H9 (cell line): ENCODE measurements around the gene AFF1. TPM values are rescaled to one million over a fixed set of nuclear protein-coding genes. Genes with fewer than 3 reads are reported as not detected.

Source experiments
- DNase-seq: peaks from one replicate; pipeline ENCODE4 v3.0.0-alpha.2; 2017
- H2AFZ ChIP-seq: one replicate; pipeline ENCODE4 v1.6.1; 2013; ENCODE audit warnings: mild to moderate bottlenecking, low read length, control low read depth, moderate library complexity
- H2AK5ac ChIP-seq: 2 replicates; pipeline ENCODE4 v1.6.1; 2013; ENCODE audit warnings: low read length, control low read depth, mixed read lengths; ENCODE audit not compliant: insufficient read length
- H2BK120ac ChIP-seq: one replicate; pipeline ENCODE4 v1.6.1; 2013; ENCODE audit warnings: low read depth, mild to moderate bottlenecking, low read length, control low read depth, inconsistent platforms; ENCODE audit not compliant: poor library complexity, severe bottlenecking
- H2BK12ac ChIP-seq: 2 replicates; pipeline ENCODE4 v1.6.1; 2013; ENCODE audit warnings: low read length, control low read depth, mixed read lengths, low read depth; ENCODE audit not compliant: insufficient read length
- H2BK15ac ChIP-seq: 2 replicates; pipeline ENCODE4 v1.6.1; 2013; ENCODE audit warnings: low read depth, low read length, control low read depth
- H2BK20ac ChIP-seq: one replicate; pipeline ENCODE4 v1.6.1; 2013; ENCODE audit warnings: low read depth, mild to moderate bottlenecking, low read length, control low read depth, inconsistent platforms; ENCODE audit not compliant: poor library complexity, severe bottlenecking
- H2BK5ac ChIP-seq: 2 replicates; pipeline ENCODE4 v1.6.1; 2013; ENCODE audit warnings: low read length, control low read depth, mixed read lengths; ENCODE audit not compliant: insufficient read length
- H3K14ac ChIP-seq: 2 replicates; pipeline ENCODE4 v1.6.1; 2013; ENCODE audit warnings: low read length, control low read depth; ENCODE audit not compliant: insufficient read depth
- H3K18ac ChIP-seq: 2 replicates; pipeline ENCODE4 v1.6.1; 2013; ENCODE audit warnings: low read depth, mild to moderate bottlenecking, mixed read lengths, low read length, control low read depth; ENCODE audit not compliant: insufficient read length
- H3K23ac ChIP-seq: 2 replicates; pipeline ENCODE4 v1.6.1; 2013; ENCODE audit warnings: low read length, control low read depth, mixed read lengths, low read depth; ENCODE audit not compliant: insufficient read length
- H3K23me2 ChIP-seq: 2 replicates; pipeline ENCODE4 v1.6.1; 2013; ENCODE audit warnings: low read depth, mild to moderate bottlenecking, mixed read lengths, low read length, control low read depth; ENCODE audit not compliant: insufficient read length, poor library complexity, severe bottlenecking
- H3K27ac ChIP-seq: 2 replicates; pipeline ENCODE4 v1.5.1; 2013; ENCODE audit warnings: low read length, control low read depth, mixed read lengths, low read depth; ENCODE audit not compliant: insufficient read length
- H3K27me3 ChIP-seq: 2 replicates; pipeline ENCODE4 v1.6.1; 2013; ENCODE audit warnings: low read length, control low read depth, inconsistent platforms; ENCODE audit not compliant: insufficient read depth
- H3K4ac ChIP-seq: 2 replicates; pipeline ENCODE4 v1.6.1; 2013; ENCODE audit warnings: low read depth, mild to moderate bottlenecking, control low read depth, inconsistent platforms, low read length, moderate library complexity
- H3K4me1 ChIP-seq: 2 replicates; pipeline ENCODE4 v1.6.1; 2013; ENCODE audit warnings: low read length, control low read depth, inconsistent platforms; ENCODE audit not compliant: insufficient read depth
- H3K4me2 ChIP-seq: 2 replicates; pipeline ENCODE4 v1.6.1; 2013; ENCODE audit warnings: low read length, control low read depth, mixed read lengths; ENCODE audit not compliant: insufficient read length, insufficient read depth
- H3K56ac ChIP-seq: 2 replicates; pipeline ENCODE4 v1.6.1; 2013; ENCODE audit warnings: low read depth, mild to moderate bottlenecking, mixed read lengths, low read length, control low read depth; ENCODE audit not compliant: insufficient read length
- H3K79me1 ChIP-seq: 2 replicates; pipeline ENCODE4 v1.6.1; 2013; ENCODE audit warnings: low read depth, mild to moderate bottlenecking, moderate library complexity, low read length, control low read depth, inconsistent platforms; ENCODE audit not compliant: insufficient read depth, poor library complexity, severe bottlenecking
- H3K79me2 ChIP-seq: 2 replicates; pipeline ENCODE4 v1.6.1; 2013; ENCODE audit warnings: low read length, control low read depth, inconsistent platforms; ENCODE audit not compliant: insufficient read depth
- H3K9ac ChIP-seq: 2 replicates; pipeline ENCODE4 v1.6.1; 2013; ENCODE audit warnings: low read length, control low read depth, mixed read lengths; ENCODE audit not compliant: insufficient read length; ENCODE audit errors: extremely low read depth
- H3K9me3 ChIP-seq: one replicate; pipeline ENCODE4 v1.6.1; 2013; ENCODE audit warnings: low read depth, low read length, inconsistent platforms; ENCODE audit not compliant: control insufficient read depth
- H3T11ph ChIP-seq: one replicate; pipeline ENCODE4 v1.6.1; 2013; ENCODE audit warnings: mild to moderate bottlenecking, low read length, control low read depth, inconsistent platforms
- H4K20me1 ChIP-seq: one replicate; pipeline ENCODE4 v1.6.1; 2013; ENCODE audit not compliant: control insufficient read depth, insufficient read length, insufficient read depth
- H4K5ac ChIP-seq: 2 replicates; pipeline ENCODE4 v1.6.1; 2013; ENCODE audit warnings: low read depth, mild to moderate bottlenecking, mixed read lengths, low read length, control low read depth; ENCODE audit not compliant: insufficient read length
- H4K8ac ChIP-seq: replicated peaks from 2 replicates; pipeline ENCODE4 v1.6.1; 2013; ENCODE audit warnings: low read length, control low read depth, mixed read lengths, low read depth; ENCODE audit not compliant: insufficient read length
- H4K91ac ChIP-seq: 2 replicates; pipeline ENCODE4 v1.6.1; 2013; ENCODE audit warnings: low read depth, mild to moderate bottlenecking, moderate library complexity, mixed read lengths, low read length, control low read depth; ENCODE audit not compliant: insufficient read length
- H3K27ac Mint-ChIP-seq, 3 experiments: 2 replicates in 2 of 3; 3 replicates in 1 of 3; pipeline ENCODE4 v1.8.0; 2020 to 2021; ENCODE audit warnings: mixed read lengths in 3 of 3, mild to moderate bottlenecking in 1 of 3, moderate library complexity in 1 of 3
- H3K27me3 Mint-ChIP-seq: 2 replicates; pipeline ENCODE4 v1.8.0; 2021; ENCODE audit warnings: low read depth, mild to moderate bottlenecking, moderate library complexity, mixed read lengths
- H3K36me3 Mint-ChIP-seq, 3 experiments: 2 replicates in 2 of 3; 3 replicates in 1 of 3; pipeline ENCODE4 v1.8.0; 2020 to 2021; ENCODE audit warnings: low read depth in 3 of 3, mixed read lengths in 3 of 3; ENCODE audit not compliant: insufficient read depth in 1 of 3
- H3K4me1 Mint-ChIP-seq, 2 experiments: 2 replicates each; pipeline ENCODE4 v1.8.0; 2020; ENCODE audit warnings: mixed read lengths in 2 of 2
- H3K4me3 Mint-ChIP-seq, 2 experiments: 2 replicates in 1 of 2; 3 replicates in 1 of 2; pipeline ENCODE4 v1.8.0; 2020 to 2021; ENCODE audit warnings: mild to moderate bottlenecking in 2 of 2, mixed read lengths in 2 of 2, moderate library complexity in 1 of 2
- H3K9me3 Mint-ChIP-seq, 2 experiments: 2 replicates in 1 of 2; 3 replicates in 1 of 2; pipeline ENCODE4 v1.8.0; 2020; ENCODE audit warnings: mild to moderate bottlenecking in 2 of 2, mixed read lengths in 2 of 2, moderate library complexity in 1 of 2
- WGBS: extraction: QIAGEN DNeasy Blood & Tissue Kit; methylation state at CpG from one replicate; pipeline ENCODE4 v1.1.7; 2013; ENCODE audit warnings: missing lambda C conversion rate, low lambda C conversion rate, mixed read lengths; ENCODE audit not compliant: insufficient read length; ENCODE audit errors: extremely low coverage; 5-methylcytosine and 5-hydroxymethylcytosine counted together
- total RNA-seq: library from RNA; stranded (reverse); gene quantifications from 2 replicates; pipeline ENCODE4 v1.2.1, GENCODE V29; 2021
- TF ChIP-seq, protein P1 (sequence below): fragments of 200-600 bp; sonication (generic); conservative IDR thresholded peaks from 3 replicates; pipeline ENCODE4 v1.8.0; 2021; ENCODE audit warnings: antibody characterized with exemption, mild to moderate bottlenecking

AFF1 gene
- total RNA-seq, 1 experiment from 2014 or later, result 74.5 TPM

DNA sequence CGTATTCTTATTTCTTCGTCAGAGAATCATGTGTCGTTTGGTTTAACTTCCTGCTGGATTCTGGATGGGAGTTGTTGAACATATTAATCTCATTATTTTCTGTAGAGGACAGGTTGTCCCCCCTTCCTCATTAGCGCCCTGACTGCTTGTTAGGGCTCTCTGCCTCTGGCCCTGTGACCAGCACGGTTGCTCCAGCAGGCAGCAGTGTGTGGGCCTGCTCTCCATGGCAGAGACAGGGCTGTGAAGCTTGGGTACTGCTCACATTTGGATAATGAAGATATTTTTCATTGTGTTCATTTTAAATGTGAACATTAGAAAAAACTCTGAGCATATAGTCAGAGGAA lies 182.9 kb downstream of the AFF1 start:
- Histone ChIP-seq H3K23ac (no peak overlapping the region), H3K27ac (no peak overlapping the region), H3K18ac (no peak overlapping the region), H4K8ac (no peak overlapping the region), H3T11ph (no peak overlapping the region), H2BK5ac (no peak overlapping the region), H3K9me3 (no peaks in the 10 kb centered on the region), H3K23me2 (peaks cover 3% of the 10 kb centered on the region), H2AK5ac (no peak overlapping the region), H3K79me2 (peaks cover 2% of the 10 kb centered on the region; the same call in 1 of the 2 replicates), H3K56ac (no peak overlapping the region), H4K5ac (no peak overlapping the region), H2BK15ac (no peak overlapping the region), H4K91ac (no peak overlapping the region), H2BK12ac (no peak overlapping the region), H2BK120ac (no peak overlapping the region), H3K14ac (no peak overlapping the region), H3K27me3 (no peaks in the 10 kb centered on the region), H3K4me1 (no peaks in the 10 kb centered on the region; the same call in 1 of the 2 replicates), H4K20me1 (no peaks in the 10 kb centered on the region), H3K4ac (no peak overlapping the region), H3K9ac (no peak overlapping the region), H2BK20ac (no peak overlapping the region), H3K79me1 (peaks cover 3% of the 10 kb centered on the region), H2AFZ (no peak overlapping the region), H3K4me2 (no peak overlapping the region)
- no peak for DNase-seq
- WGBS, result no CpG with 5 or more reads among the region's 5 CpGs
- H3K9me3 Mint-ChIP-seq, result no peaks in the 10 kb centered on the region
- H3K4me1 Mint-ChIP-seq, result peaks cover 25 to 27% of the 10 kb centered on the region in 2 experiments
- H3K27ac Mint-ChIP-seq, result no peak overlapping the region
- no peaks in the 10 kb centered on the region; the same call in 1 of the 2 replicates for H3K27me3 Mint-ChIP-seq
- TF ChIP-seq, protein P1, sequence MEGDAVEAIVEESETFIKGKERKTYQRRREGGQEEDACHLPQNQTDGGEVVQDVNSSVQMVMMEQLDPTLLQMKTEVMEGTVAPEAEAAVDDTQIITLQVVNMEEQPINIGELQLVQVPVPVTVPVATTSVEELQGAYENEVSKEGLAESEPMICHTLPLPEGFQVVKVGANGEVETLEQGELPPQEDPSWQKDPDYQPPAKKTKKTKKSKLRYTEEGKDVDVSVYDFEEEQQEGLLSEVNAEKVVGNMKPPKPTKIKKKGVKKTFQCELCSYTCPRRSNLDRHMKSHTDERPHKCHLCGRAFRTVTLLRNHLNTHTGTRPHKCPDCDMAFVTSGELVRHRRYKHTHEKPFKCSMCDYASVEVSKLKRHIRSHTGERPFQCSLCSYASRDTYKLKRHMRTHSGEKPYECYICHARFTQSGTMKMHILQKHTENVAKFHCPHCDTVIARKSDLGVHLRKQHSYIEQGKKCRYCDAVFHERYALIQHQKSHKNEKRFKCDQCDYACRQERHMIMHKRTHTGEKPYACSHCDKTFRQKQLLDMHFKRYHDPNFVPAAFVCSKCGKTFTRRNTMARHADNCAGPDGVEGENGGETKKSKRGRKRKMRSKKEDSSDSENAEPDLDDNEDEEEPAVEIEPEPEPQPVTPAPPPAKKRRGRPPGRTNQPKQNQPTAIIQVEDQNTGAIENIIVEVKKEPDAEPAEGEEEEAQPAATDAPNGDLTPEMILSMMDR, result no peak
- H3K36me3 Mint-ChIP-seq, result peaks cover 25 to 58% (median 33%) of the 10 kb centered on the region in 3 experiments
- no peak overlapping the region for H3K4me3 Mint-ChIP-seq
